WI38 (cell line): ENCODE results near the gene PLEKHA5.

ENCODE experiments used
- H3K4me3 ChIP-seq: 2 replicates; pipeline ENCODE4 v1.5.1; 2011; ENCODE audit warnings: low read depth, mild to moderate bottlenecking, control low read depth, low read length
- TF ChIP-seq, protein P1 (sequence below): IDR thresholded peaks from 2 replicates; pipeline ENCODE4 v1.5.1; 2012; ENCODE audit warnings: low read depth, mild to moderate bottlenecking, control low read depth, low read length

Gene PLEKHA5

GRCh38 chr12:19230299-19230866 is 100.8 kb downstream of the PLEKHA5 start:
- TF ChIP-seq, protein P1, sequence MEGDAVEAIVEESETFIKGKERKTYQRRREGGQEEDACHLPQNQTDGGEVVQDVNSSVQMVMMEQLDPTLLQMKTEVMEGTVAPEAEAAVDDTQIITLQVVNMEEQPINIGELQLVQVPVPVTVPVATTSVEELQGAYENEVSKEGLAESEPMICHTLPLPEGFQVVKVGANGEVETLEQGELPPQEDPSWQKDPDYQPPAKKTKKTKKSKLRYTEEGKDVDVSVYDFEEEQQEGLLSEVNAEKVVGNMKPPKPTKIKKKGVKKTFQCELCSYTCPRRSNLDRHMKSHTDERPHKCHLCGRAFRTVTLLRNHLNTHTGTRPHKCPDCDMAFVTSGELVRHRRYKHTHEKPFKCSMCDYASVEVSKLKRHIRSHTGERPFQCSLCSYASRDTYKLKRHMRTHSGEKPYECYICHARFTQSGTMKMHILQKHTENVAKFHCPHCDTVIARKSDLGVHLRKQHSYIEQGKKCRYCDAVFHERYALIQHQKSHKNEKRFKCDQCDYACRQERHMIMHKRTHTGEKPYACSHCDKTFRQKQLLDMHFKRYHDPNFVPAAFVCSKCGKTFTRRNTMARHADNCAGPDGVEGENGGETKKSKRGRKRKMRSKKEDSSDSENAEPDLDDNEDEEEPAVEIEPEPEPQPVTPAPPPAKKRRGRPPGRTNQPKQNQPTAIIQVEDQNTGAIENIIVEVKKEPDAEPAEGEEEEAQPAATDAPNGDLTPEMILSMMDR, result no peak
- H3K4me3 ChIP-seq, result no peak overlapping the region

- TF ChIP-seq, protein P1, result no peak
Measured at GRCh38 chr12:19230896-19231295, 101.4 kb downstream of the PLEKHA5 start.

DNA sequence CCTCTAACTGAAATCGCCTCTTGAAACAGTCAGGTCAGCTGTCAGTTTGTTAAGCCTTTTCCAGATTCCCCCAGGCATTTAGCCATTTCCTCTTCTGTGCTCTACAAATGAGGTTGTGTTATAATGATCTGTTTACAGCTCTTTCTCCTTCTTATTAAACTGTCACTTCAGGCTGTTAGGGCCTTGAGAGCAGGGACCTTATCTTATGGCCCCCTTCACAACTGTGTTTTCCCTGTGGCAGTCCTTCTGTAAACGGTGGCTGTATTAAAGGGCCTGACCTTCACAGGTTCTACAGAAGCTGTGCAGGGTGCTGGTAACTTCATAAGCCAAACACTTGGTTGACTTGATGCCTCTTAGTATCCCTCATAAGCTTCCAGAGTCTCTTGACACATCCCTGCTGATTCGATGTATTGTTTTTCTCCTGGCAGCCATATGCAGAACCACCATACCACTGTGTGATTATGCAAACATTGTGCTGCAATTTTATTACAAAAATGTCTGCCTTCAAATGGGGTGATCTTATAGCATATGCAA is 104.7 kb downstream of the PLEKHA5 start:
- H3K4me3 ChIP-seq, result no peak overlapping the region
- TF ChIP-seq, protein P1, result no peak

More at GRCh38 chr12:19230896-19231295, 101.4 kb downstream of the PLEKHA5 start:
- H3K4me3 ChIP-seq, result no peak overlapping the region

DNA sequence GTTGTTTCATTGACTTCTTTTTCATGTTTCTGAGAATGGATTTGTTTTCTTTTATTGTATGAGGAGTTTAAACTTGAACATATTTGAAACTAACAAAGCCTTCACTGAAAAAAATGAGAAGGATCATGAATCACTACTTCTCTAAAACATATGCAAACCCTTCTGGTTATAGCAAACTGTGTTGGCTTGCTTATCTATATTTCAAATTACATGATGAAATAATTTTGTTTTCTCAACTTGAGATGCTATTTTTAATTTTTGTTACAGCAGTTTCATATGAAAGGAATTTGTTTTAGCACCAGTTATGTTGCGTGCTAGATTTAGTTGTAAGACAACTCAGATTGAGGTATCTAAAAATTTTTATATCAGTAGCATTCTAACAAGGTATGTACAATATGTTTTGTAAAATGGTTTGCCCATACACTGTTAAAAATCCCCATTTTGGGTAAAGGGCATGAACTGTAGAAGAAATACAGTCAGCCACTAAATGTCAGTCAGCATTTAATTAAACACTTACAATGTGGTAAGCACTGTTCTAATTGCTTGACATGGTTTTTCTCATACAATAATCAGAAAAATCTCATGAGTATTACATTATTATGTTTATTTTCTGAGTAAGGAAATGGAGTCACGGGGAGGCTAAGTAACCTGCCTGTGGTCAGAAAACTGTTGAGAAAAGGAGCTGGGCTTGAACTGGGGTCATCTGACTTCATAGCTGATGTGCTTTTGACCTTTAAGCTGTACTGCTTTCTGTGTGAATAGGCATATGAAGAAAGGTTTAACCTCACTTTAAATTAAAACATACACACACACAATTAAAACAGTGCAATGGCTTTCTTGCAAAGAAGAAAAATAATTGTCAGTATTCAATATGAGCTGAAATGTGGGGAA is 105.7 kb downstream of the PLEKHA5 start:
- no peak overlapping the region for H3K4me3 ChIP-seq
- TF ChIP-seq, protein P1, result no peak

GRCh38 chr12:19236656-19237055 is 107.1 kb downstream of the PLEKHA5 start:
- TF ChIP-seq, protein P1, result no peak
- no peak overlapping the region for H3K4me3 ChIP-seq

DNA sequence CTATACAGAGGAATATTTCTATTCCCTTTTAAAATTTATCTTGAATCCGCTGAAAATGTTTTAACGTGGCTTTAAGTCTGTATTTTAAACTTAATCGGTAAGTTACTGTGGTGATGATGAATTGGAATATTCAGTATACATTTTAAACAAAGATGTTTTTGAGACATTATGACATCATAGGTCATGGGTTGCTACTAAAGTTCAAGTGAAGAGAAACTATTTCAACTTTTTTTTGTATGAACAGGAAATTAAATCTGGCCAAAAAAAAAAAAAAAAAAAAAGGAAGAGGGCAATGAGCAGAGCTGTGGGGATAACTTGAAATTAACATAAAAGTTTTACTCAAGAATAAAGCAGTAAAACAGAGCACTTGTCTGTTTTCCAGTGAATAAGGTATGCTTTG is 109.0 kb downstream of the PLEKHA5 start:
- no peak overlapping the region for H3K4me3 ChIP-seq
- TF ChIP-seq, protein P1, result no peak

GRCh38 chr12:19239102-19239501 is 109.6 kb downstream of the PLEKHA5 start:
- H3K4me3 ChIP-seq, result no peak overlapping the region
- TF ChIP-seq, protein P1, result no peak
